ENCODE data around the gene UGT1A3.

Gene UGT1A3

DNA sequence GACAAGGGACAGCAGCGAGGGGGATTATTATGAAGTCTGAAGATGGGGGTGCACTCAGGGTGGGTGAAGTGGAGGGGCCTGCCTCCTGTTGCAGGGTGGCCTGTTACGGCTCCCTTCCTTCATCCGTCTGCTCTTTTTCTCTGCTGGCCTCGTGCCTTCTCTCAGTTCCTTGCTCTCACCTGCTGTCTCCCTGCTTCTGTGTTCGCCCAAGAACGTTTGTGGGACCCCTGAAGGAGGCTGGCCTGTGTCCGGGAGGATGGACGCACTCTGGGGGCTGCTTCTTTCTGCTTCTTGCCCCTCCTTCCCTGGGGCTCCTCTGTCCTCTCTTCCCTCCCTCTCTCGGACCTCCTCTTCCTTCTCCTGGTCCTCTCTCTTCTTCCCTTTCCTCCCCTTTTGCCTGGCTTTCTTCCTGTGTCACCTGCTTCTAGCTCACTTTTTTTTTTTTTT is 63.1 kb downstream of the UGT1A3 start:
- TF ChIP-seq, protein P1, sequence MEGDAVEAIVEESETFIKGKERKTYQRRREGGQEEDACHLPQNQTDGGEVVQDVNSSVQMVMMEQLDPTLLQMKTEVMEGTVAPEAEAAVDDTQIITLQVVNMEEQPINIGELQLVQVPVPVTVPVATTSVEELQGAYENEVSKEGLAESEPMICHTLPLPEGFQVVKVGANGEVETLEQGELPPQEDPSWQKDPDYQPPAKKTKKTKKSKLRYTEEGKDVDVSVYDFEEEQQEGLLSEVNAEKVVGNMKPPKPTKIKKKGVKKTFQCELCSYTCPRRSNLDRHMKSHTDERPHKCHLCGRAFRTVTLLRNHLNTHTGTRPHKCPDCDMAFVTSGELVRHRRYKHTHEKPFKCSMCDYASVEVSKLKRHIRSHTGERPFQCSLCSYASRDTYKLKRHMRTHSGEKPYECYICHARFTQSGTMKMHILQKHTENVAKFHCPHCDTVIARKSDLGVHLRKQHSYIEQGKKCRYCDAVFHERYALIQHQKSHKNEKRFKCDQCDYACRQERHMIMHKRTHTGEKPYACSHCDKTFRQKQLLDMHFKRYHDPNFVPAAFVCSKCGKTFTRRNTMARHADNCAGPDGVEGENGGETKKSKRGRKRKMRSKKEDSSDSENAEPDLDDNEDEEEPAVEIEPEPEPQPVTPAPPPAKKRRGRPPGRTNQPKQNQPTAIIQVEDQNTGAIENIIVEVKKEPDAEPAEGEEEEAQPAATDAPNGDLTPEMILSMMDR (IDR thresholded peaks at IDR 0.05; ENCODE audit: insufficient read depth, missing control alignments) = no peak
- no peak for DNase-seq (ENCODE audit: insufficient read length, low spot score)
- FAIRE-seq = no peak

DNA sequence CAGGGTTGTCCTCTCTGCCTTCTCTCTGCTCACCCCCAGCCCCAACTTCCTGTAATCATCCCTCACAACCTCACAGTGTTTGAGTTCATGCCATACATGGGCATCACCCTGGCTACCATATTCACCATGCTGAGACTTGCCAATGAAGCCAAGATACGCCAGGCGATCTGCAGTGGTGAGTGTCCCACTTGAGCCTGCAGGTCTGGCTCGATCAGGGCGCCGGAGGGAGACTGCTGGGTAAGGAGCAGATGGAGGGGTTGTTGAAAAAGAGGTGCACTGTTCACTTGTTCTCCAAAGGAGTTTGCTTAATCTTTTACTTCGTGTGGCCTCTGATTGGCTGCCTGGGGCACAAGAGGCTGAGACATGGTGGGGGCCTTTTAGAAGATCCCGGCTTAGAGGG is 63.9 kb downstream of the UGT1A3 start:
- FAIRE-seq (no peak), DNase-seq (ENCODE audit: insufficient read length, low spot score) (no peak)
- TF ChIP-seq, protein P1 (IDR thresholded peaks at IDR 0.05; ENCODE audit: insufficient read depth, missing control alignments) = no peak

DNA sequence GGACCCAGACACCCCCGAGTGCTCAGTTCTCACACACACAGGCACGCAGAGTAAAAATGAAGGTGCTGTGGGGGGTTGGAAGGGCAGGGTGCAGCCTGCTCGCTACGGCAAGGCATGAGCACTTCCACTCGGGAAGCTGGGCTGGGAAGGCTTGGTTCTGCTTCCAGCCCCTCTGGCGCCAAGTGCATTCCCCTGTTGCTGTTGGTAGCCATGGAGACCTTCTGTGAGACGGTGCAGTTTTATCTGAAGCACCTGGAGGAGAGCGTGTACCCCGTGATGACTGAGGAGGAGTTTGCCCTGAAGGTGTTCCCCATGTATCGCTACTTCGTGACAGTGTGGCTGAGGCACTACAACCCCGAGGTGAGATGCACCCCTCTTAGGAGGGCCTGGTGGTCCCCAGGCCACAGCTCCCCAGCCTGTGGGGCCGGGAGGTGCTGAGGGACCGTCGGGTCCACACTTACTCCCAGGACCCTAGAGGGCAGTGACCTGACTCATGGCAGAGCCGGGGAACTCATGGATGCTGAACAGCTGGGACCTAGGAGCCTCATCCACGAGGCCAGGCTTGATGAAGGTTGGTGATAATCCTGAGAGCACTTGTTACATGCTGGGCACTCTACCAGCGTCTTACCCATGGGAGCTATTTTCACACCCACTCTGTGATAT is 64.8 kb downstream of the UGT1A3 start:
- no peak for FAIRE-seq
- TF ChIP-seq, protein P1 (IDR thresholded peaks at IDR 0.05; ENCODE audit: insufficient read depth, missing control alignments) = no peak
- no peak for DNase-seq (ENCODE audit: insufficient read length, low spot score)

DNA sequence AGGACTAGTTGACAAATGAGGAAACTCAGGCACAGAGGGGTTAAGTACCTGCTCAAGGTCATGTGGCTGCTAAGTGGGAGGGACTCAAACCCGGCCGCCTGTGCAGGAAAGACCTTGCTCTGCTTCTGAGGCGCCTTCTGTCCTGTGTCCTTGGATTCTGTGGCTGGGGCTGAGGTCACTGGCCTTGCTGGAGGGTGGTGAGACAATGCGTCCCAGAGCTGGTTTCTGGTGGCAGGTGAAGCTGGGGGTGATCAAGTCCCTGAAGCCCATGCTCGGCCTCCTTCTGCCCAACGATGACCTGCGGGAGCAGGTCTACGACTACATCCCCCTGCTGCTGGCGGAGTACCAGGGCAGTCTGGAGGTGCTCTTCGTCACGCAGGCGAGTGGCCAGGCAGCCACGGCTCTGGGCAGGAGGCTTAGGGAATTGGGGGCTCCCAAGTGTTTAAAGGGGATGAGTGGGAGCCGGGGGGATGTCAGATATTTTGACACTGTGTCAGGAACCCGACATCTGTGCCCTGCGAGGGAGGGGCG is 65.4 kb downstream of the UGT1A3 start:
- DNase-seq (ENCODE audit: insufficient read length, low spot score) (no peak), FAIRE-seq (no peak)
- TF ChIP-seq, protein P1 (IDR thresholded peaks at IDR 0.05; ENCODE audit: insufficient read depth, missing control alignments) = no peak

DNA sequence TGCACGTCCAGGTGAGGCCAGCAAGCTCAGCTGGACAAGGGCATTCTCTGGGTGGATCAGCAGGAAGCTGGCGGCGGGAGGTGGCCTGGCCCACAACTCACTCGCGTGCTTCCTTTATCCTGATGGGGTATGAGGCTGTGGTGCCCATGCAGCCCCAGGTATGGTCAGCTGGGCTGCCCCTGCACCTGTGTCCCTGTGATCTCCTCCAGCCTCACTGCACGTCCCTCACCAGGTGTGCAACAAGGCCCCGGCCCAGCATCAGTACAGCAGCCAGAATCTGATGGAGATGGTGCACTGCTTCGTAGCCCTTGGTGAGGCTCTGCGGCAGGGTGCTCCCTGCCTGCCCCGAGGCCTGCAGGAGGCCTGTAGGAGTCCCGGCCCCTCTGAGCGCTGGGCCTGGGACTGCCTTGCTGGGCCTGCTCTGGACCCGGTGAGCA is 66.9 kb downstream of the UGT1A3 start:
- FAIRE-seq (no peak), DNase-seq (ENCODE audit: insufficient read length, low spot score) (no peak)
- TF ChIP-seq, protein P1 (IDR thresholded peaks at IDR 0.05; ENCODE audit: insufficient read depth, missing control alignments) = no peak

DNA sequence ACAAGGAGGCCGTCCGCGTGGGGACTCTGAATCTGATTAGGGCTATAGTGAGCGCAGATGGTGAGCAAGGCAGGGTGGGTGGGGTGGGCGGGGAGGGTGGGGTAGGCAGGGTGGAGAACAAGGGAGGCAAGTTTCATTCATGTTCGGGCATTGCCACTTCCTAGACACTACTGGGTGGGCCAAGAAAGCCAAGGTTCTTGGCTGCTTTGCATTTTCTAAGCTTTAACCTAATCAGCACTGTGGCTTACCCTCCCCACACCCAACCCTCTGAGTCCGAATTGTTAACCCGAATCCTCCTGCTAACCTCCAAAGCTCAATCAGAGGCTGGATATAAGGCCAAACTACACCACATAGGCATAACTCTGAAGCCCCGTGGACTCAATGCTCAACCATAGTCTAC is 67.4 kb downstream of the UGT1A3 start:
- FAIRE-seq = no peak
- TF ChIP-seq, protein P1 (IDR thresholded peaks at IDR 0.05; ENCODE audit: insufficient read depth, missing control alignments) = no peak
- DNase-seq (ENCODE audit: insufficient read length, low spot score) = no peak
